GM19043 (cell line): Measurements from ENCODE around the gene RYR3.
"Not testable (repeated sequence)": the region's sequence is repeated elsewhere in the genome, so short reads cannot be mapped to it uniquely, and the experiment has no call there.

ENCODE experiments used
- ATAC-seq: cut with Tn5 transposase; IDR thresholded peaks from one replicate; pipeline ENCODE4 v1.9.1; 2021; ENCODE audit warnings: low read depth; ENCODE audit not compliant: unreplicated experiment

The RYR3 gene

DNA sequence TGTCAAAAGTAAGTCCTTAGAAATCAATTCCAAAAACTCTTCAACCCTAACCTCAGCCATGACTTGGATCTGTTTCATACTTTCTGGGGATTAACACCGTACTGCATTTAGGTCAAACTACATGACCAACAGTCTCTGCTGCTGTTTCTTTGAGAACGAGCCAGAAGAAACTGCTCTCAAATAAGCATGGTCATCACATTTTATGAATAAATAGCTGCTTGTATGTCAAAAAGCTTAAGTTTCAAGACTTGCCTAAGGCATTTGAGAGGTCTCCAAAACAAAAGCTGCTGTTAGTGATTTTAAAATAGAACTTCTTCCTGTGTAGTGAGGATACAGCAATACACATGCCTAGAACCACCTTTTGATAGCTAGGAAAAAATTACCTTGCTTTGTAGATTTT is 491.2 kb downstream of the RYR3 start:
- ATAC-seq = no peak

DNA sequence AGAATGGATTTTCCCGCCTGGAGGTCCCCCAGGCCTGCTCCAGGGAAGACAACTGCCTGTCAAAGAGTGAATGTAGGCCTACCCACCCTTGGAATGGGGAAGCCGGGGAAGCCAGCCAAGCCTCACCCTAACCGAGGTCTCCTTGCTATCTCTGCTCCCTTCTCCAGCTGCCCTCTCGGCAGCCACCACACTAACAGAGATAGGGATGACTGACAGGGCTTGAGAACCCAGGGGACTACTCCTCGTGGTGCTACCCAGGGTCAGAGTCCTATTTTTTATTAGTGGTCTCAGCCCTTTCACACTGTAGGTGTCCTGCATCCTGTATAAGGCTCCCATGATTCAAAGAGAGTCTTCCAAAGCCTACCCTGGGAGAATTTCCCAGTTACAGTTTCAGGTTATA is 496.9 kb downstream of the RYR3 start:
- ATAC-seq = no peak

DNA sequence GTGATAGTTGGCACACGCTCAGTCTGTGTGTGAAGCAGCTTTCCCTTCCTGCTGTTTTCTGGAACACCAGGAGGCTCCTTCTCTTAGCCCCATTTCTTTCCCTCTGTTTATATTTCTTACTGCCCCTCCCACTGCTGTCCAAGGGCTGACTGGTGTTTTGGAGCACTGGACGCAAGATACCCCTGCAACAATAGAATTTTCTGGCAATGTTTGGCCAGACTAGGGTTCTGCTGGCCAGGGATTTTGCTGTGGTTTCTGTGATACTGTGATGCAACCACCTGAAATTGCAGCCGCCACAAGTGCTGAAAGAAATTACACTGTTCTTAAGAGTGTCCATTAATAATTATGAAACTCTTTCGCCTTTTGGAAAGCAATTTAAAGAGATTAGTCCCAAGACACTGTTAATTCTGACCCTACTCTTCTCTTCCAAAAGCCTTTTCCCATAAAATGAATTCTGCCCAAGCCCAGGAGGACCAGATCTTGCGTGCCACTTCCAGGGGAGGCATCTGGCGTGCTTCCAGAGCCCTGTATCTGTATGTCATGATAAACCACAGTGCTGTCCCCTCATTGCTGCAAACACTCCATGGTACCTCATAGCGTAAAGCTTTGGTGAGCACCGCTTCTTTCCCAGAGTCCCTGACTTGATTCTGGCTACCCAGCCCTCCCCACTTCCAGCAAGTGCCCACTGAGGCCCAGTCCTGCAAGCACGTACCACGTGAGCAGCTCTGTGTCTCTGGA is 498.1 kb downstream of the RYR3 start:
- no peak for ATAC-seq

DNA sequence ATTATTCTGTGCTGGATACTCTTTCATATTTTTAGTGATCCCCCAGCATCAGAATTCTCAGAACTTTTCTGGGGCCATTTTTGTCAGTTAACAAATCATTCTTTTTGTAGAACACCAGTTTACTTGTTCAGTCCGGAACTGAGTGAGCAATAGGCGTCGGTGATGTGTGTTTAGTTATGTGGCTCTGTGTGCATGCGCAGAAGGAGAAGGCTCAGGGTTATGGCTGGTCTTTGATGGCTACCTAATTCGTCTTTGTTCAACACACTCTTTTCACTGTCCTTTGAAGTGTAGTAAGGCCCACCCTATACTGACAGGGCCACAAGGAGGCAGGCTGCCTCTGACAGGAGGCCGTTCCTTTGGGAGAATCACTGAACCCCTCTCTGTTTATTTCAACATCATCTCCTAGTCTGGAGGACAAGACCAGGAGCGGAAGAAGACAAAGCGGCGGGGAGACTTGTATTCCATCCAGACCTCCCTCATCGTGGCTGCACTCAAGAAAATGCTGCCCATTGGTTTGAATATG is 499.4 kb downstream of the RYR3 start:
- no peak for ATAC-seq

DNA sequence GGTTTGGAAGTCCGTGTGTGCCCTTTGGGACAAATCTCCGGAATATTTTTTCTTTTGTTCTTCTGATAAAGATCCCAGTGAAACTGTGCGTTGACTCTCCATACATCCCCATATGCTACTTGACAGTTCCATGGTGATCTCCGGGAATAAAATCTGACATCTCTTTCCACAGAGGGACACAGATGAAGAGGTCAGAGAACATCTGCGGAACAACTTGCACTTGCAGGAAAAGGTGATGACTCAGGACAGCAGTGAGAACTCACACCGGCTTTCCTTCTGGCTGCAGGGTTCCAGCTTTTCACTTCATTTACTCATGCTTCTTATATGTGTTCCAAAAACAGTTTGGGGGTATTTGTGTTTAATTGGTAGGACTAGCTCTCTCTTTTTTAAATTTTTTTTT is 500.0 kb downstream of the RYR3 start:
- no peak for ATAC-seq

DNA sequence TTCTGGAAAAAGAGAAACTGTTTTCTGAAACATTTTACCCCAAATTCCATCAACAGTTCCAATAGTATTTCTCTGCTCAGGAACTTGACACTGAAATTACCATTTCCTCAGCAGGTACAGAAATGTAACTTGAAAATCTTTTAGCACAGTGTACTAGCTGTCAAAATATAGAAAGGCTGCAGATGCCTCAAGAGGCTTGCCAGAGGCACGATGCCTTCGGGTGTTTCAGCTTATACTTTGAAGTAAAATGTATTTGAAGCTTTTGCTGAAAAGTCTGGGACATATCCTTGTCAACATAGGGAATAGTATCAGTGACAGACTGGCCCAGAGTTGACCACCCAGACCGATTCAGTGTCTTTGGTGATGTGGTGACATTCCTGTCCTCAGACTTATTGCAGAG is 503.1 kb downstream of the RYR3 start:
- ATAC-seq = no peak

DNA sequence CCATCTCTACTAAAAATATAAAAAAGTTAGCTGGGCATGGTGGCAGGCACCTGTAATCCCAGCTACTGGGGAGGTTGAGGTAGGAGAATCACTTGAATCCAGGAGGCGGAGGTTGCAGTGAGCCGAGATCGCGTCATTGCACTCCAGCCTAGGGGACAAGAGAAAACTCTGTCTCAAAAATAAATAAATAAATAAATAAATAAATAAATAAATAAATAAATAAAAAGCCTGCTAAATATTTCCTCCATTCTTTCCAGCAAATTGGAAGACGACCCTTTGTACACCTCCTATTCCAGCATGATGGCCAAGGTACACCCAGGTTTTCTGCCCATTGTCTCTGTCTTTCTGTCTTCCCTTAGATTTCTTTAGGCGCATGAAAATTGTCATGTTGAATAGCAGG is 508.7 kb downstream of the RYR3 start:
- ATAC-seq = not testable (repeated sequence)

DNA sequence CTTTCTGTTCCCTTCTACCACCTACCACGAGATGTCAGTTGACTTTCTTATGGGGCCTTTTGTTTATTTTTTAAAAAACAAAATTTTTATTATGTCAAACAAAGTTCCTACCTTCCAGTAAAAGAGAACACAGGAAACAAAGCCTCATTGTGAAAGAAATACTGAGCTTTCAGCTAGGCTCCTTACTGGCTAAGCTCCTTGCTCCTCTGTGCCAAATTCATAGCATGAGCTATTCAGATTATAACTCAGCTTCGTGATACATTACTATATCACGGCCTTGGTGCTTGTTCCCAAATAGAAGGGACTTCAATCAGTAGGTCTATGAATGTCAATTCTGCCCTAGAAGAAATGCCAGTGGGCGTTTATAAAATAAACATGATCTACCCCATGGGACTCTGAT is 511.7 kb downstream of the RYR3 start:
- ATAC-seq = no peak

DNA sequence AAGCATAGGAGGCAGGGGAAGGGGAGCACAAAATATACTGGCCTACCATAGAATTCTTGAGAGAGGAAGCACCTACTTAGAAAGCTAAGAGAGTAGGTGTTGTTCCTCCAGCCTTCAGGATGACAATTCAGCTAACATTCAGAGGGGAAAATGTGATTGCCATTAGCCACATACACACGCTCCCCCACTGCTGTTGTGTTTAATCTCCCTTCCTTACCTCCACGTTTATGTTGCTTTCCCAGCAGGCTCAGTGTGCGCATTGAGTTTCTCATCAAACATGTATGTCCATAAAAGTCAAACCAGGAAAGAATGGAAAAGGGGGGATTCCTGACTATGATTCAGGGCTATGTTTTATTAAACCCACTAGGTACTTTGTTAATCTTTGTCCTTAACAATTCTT is 512.4 kb downstream of the RYR3 start:
- ATAC-seq = no peak

DNA sequence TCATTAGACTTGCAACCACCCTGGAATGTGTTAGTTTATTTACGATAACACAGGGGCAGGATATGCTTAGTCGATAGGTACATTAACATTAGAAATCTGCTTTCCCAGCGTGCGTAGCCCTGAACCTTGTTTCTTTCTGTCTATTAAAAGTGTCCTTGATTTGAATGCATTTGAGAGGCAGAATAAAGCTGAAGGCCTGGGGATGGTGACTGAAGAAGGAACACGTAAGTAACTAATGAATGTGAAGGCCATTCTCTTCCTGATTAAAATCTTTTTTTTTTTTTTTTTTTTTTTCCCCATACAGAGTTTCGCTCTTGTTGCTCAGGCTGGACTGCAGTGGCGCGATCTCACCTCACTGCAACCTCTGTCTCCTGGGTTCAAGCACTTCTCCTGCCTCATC is 514.7 kb downstream of the RYR3 start:
- ATAC-seq = no peak

DNA sequence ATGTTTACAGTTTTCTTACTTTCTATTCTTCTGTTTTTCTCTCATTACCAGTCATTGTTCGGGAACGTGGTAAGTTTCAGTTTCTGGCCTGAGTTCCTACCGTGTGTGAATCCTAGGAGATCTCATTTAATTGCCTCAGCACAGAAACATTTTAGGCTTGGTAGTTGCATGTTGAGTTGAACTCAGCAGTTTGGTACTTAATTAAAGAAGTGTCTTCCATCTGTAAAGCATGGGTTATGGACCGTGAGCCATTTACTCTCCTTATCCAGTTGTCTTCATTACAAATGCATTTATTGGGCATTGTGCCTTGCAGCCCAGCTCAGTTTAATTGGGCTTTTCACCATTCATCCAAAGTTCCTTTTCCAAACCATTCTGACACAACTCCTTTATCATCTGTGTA is 515.4 kb downstream of the RYR3 start:
- ATAC-seq = no peak

DNA sequence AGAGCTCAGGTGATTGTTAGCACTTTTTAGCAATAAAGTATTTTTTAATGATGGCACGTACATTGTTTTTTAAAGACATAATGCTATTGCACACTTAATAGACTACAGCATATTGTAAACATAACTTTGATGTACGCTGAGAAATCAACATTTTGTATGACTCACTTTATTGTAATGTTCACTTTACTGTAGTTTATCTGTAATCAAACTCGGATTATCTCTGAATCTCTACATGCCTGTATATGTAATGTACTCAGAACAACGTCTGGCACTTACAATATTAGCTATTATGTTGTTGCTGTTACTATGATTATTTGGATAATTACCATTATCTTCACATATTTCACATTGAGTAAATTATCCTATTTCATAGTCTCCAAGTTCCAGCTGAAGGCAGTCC is 519.6 kb downstream of the RYR3 start:
- no peak for ATAC-seq

DNA sequence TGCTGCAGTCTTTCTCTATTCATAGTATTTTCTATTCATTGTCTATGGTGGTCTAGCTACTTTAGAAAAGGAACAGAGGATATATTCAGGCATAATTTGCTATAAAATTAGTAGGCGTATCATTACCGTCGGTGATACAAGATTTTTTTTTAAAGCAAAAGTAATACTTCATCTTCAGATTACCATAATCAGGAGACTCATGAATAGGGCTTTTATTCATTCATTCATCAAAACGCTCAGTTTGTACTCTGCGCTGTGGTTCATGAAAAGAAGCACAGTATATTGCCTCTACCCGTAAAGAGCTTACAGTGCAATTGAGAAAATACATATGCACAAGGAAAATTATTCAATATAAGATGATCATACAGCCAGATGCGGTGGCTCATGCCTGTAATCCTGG is 520.9 kb downstream of the RYR3 start:
- ATAC-seq = no peak

DNA sequence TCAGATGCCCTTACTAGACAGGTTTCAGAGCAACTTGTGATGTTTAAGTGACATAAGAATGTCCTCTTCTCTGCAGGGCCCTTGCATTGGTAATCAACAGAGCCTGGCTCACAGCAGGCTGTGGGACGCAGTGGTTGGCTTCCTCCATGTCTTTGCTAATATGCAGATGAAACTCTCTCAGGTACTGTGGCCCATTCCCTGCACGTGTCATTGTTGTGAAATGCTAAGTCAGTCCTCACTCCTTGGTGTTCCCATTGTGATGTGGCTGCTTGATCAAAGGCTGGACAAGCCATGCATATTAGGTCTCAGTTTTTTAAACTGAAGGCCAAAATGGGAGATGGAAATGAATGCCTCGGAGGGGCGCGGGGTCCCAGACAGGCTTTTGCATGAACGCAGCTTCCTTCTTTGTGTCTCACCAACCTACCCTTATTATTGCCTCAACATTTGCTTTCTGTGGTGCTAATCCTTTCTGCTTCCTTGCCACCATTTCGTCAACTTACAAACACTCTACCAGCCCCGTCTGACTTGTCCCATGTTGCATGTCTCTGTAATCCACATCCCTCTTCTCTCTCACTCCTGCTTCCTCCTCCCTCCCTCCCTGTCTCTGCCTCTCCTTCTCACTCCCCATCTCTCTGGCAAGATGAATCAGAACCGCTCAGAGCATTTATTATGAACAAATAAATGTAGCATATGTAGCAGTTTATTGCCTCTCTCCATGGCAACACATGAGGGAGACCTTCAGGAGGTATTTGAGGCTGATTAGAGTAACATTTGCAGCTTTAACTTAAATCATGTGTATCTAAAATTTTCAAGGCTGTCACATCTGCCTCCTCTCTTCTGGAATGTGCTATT is 524.4 kb downstream of the RYR3 start:
- no peak for ATAC-seq

DNA sequence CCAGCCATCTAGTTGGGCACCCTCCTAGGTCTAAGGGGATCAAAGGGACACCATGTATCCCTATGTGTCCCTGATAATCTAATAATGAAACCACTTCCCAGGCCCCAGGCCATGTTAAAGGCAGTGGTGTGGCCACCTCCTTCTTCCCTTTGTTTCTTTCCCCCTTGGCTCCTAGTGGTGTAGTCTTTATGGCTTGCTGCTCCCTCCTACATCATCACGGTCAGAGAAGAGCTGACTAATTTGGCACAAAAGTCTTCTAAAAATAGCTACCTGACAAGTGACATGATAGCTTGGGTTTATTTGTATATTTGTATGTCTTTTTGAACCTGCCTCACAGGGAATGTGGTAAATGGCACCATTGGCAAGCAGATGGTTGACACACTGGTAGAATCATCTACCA is 526.5 kb downstream of the RYR3 start:
- ATAC-seq = no peak

DNA sequence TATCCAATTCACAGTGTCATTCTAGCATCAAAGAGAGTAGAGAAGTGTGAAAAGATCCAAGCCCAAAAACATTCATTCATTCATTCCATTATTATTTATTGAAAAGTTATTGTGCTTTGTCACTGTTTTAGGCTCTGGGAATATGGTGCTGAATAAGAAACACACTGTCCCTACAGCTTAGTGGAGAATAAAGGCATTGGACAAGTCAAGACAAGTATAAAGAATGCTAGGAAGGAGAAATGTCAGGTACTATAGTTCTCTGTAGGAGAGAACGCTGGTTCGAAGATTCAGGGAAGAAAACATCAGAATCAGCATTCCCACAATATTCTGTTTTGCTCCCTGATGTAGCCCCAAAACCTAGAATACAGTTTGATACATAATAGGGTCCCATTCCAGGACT is 528.8 kb downstream of the RYR3 start:
- ATAC-seq = no peak

DNA sequence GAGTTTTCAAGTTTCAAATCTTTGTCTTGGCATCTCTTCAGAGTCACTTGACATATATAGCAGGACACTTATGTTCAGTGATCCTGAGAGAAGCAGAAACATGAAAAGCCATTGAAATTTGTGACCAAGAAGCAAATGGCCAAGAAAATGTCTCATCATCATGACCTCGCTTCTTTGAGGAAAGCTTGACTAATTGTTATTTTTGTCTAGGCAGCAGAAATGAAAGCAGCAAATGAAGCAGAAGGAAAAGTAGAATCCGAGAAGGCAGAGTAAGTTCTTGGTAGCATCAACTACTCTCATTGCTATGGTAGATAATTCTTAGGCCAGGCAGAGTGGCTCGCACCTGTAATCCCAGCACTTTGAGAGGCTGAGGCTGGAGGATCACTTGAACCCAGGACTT is 529.8 kb downstream of the RYR3 start:
- no peak for ATAC-seq

DNA sequence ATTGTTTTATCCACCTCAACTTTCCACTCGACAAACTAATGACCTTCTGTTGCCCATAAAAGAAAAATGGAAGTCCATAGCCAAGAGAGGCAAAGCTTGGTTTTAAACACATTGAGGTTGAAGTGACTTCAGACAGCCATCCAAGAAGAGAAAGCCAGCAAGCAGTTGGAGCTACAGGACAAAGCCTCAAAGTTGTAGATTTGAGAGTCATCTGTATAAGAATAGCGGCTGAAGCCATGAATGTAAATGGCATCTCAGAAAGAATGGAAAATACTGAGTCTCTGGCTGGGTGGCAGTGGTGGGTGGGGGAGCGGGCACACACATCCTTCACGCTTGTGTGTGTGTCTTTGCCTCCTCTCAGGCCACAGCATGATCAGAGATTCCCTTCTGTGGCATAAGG is 533.4 kb downstream of the RYR3 start:
- ATAC-seq = no peak

DNA sequence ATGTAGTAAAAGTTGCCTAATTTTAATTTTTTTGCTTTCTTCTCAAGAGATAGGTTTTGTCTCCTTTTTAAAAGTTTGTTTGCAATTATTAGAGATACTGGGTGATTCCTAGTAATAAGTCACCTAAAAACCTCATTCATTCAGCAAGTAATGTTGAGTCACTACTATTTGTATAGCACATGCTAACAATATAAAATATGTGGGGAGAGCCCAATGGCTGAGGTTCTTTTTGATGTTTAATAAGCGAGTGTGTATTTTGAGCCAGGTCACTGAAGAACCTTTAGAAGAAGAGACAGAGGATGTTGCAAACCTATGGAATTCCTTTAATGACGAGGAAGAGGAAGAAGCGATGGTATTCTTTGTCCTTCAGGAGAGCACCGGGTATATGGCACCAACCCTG is 533.8 kb downstream of the RYR3 start:
- no peak for ATAC-seq

DNA sequence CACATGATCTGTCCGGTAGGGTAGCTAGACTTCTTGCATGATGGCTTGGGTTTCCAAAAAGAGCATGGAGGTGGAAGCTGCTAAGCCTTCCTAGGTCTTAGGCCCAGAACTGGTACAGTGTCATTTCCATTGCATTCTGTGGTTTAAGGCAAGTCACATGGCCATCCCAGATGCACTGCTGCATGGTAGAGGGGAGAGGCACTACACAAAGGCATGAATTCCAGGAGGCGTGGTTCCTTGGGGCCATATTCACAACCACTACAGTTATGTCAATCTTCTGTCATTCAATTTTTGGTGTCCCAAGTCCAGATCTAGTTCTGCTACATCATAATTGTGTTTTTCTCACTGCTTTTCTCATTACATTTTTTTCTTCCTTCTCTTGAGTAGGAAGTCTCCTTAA is 535.4 kb downstream of the RYR3 start:
- ATAC-seq = no peak

DNA sequence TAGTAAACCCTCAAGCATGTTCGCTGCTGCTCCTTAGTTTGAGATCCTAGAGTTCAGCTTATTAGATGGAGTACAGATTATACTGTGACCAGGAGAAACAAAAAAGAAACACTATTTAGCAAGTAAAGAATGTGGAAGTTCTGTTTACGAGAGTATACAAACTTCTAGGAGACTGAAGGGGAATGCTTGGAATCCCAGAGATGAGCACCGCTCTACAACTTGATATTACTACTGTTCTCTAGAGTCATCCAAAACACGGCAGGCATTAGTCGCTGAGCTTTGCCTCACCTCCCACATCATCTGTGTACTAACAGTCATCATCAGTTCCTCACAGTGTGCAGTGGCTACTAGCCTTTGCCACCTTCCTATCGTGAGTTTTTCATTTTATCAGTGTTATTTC is 536.1 kb downstream of the RYR3 start:
- no peak for ATAC-seq

DNA sequence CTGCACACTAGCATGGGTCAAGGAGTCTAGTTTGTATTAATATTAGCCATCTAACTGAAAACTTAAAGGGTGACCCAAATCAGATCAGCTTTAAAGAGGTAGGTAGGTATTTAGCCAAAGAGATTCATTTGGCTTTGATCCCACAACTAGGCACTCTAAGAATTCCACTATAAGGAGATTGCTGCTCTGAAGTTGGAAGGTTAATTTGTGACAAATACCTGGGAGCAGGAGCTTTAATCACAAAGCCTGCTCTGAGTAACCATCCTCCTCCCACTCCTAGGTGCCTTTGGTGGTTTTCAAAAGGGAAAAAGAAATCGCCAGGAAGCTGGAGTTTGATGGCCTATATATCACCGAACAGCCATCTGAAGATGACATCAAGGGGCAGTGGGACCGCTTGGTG is 537.2 kb downstream of the RYR3 start:
- no peak for ATAC-seq
